ENCODE data around the gene GK. TPM values are rescaled to one million over a fixed set of nuclear protein-coding genes. Genes with fewer than 3 reads are reported as not detected.

The GK gene
- total RNA-seq, 1 donor from 2014 or later = 12.3 TPM

DNA sequence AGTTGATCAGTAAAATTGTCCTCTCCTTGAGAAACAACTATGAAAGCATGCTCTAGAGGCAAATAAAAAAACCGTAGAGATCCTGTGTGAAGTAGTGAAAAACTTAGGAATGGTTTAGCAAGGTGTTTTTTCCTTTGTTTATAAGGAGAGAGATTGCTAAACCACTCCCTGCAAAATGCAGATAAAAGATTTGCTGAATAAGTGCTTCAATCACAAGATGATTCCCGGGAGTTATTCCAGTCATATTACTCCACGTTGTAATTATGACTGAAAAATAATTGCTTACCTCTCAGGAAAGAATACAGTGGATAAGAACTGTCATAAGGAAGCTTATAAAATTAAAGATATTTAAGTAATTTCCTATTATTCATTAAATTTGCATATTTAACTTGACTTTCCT lies 2.8 kb downstream of the GK start:
- H3K36me3 ChIP-seq = no peaks in the 10 kb centered on the region
- H3K4me1 ChIP-seq = peaks cover 9% of the 10 kb centered on the region
- TF ChIP-seq CTCF (IDR thresholded peaks at IDR 0.05; ENCODE audit: borderline replicate concordance) = no peak
- H3K27ac ChIP-seq (replicated peaks) = no peak overlapping the region
- DNase-seq = no peak
- intact Hi-C loops (cut with micrococcal nuclease) = no loop called here
- H3K27me3 ChIP-seq (ENCODE audit: low read depth) = no peaks in the 10 kb centered on the region
- no peaks in the 10 kb centered on the region for H3K9me3 ChIP-seq (replicated peaks)
- no peak overlapping the region for H3K4me3 ChIP-seq

GRCh38 chrX:30657196-30658161 lies 4.3 kb downstream of the GK start:
- H3K36me3 ChIP-seq = no peaks in the 10 kb centered on the region
- no peak overlapping the region for H3K4me3 ChIP-seq
- no peak overlapping the region for H3K27ac ChIP-seq (replicated peaks)
- no peak for DNase-seq
- no peaks in the 10 kb centered on the region for H3K9me3 ChIP-seq (replicated peaks)
- intact Hi-C loops (cut with micrococcal nuclease) = no loop called here
- no peak for TF ChIP-seq CTCF (IDR thresholded peaks at IDR 0.05; ENCODE audit: borderline replicate concordance)
- H3K4me1 ChIP-seq = peaks cover 9% of the 10 kb centered on the region
- H3K27me3 ChIP-seq (ENCODE audit: low read depth) = no peaks in the 10 kb centered on the region

- Histone ChIP-seq H3K4me3 (no peak overlapping the region), H3K27ac (replicated peaks) (no peak overlapping the region), H3K36me3 (no peaks in the 10 kb centered on the region), H3K9me3 (replicated peaks) (no peaks in the 10 kb centered on the region), H3K27me3 (ENCODE audit: low read depth) (no peaks in the 10 kb centered on the region), H3K4me1 (peaks cover 5% of the 10 kb centered on the region)
- TF ChIP-seq CTCF (IDR thresholded peaks at IDR 0.05; ENCODE audit: borderline replicate concordance) = no peak
- intact Hi-C loops (cut with micrococcal nuclease) = no loop called here
- no peak for DNase-seq
Observed at GRCh38 chrX:30659421-30659820, 6.2 kb downstream of the GK start.

DNA sequence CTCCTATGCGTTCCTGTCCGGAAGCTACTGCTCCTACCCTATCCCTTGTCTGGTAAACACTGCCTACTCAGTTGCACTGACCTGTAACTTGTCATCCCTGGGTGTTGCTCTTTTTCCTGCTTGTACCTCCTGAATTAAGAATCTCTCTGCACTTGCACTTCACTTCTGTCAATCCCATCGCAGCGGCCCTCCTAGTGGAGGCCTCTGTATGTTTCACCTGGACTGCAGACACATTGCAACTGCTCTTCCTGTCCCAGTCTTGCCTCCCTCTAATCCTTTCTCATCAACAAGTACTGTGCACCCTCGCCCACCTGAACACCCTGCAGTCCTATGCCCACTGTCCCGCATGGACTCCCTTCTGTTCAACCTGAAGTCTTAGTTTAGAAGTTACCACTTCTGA lies 8.0 kb downstream of the GK start:
- Histone ChIP-seq H3K9me3 (replicated peaks) (no peaks in the 10 kb centered on the region), H3K27ac (replicated peaks) (no peak overlapping the region), H3K36me3 (no peaks in the 10 kb centered on the region)

DNA sequence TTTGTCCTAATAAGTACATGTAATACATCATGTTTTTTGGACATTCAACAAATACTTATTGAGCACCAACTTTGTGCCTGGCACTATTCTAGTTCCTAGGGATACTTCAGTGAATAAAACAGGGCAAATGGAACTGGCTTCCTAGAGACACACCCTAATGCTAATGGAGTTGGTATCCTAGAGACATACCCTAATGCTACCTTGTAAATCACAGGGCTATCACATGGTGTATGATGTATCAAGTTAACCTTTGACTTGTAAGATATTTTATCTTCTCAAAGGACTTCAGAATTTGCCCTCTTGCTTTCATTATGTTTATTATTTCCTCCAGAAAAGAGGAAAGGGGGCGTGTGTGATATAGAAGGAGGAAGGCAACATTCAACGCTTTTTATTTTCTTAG lies 10.1 kb downstream of the GK start:
- no peak for DNase-seq
- Histone ChIP-seq H3K9me3 (replicated peaks) (no peaks in the 10 kb centered on the region), H3K4me1 (peaks cover 4% of the 10 kb centered on the region), H3K36me3 (no peaks in the 10 kb centered on the region), H3K4me3 (no peak overlapping the region), H3K27ac (replicated peaks) (no peak overlapping the region), H3K27me3 (ENCODE audit: low read depth) (no peaks in the 10 kb centered on the region)
- intact Hi-C loops (cut with micrococcal nuclease) = no loop called here
- no peak for TF ChIP-seq CTCF (IDR thresholded peaks at IDR 0.05; ENCODE audit: borderline replicate concordance)

More for the DNA sequence above, 8.0 kb downstream of the GK start:
- TF ChIP-seq CTCF (IDR thresholded peaks at IDR 0.05; ENCODE audit: borderline replicate concordance) = no peak
- Histone ChIP-seq H3K4me3 (no peak overlapping the region), H3K4me1 (peaks cover 3% of the 10 kb centered on the region), H3K27me3 (ENCODE audit: low read depth) (no peaks in the 10 kb centered on the region)
- intact Hi-C loops (cut with micrococcal nuclease) = no loop called here
- DNase-seq = no peak
